ENCODE measurements around the gene C1QA.
"Not testable (repeated sequence)": the region's sequence is repeated elsewhere in the genome, so short reads cannot be mapped to it uniquely, and the experiment has no call there.

The C1QA gene

DNA sequence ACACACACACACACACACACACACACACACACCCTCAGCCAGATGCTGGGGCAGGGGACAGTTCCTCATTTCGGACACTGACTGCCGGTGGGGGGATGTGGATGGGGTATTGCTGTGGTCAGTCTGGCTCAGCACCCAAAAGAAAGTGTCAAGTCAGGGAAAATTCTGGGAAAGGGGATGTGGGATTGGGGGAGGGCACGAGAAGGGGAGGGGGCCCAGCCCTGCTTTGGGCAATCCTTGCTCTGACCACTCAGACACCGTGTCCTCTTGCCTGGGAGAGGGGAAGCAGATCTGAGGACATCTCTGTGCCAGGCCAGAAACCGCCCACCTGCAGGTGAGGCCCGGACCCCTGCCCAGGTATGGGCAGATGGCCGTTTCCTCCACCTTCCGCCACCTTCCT lies 7.0 kb downstream of the C1QA start, which contains the start of gene C1QC:
Gene C1QC, plus strand, starts transcription at position 253 of the 400 bp plus-strand sequence. CDS start 391 bp downstream, outside the sequence.
- no peak for DNase-seq

DNA sequence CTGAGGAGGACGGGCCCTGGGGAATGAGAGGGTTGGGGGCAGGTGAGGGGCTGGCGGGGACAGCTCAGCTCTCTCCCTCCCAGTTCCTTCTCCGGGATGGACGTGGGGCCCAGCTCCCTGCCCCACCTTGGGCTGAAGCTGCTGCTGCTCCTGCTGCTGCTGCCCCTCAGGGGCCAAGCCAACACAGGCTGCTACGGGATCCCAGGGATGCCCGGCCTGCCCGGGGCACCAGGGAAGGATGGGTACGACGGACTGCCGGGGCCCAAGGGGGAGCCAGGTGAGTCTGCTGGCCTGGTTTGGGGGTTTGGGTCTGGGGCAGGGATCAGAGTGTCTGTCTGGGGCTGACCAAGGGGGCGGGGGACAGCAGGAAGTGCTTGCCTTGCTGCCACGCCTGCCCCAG lies 7.5 kb downstream of the C1QA start:
- DNase-seq = no peak

DNA sequence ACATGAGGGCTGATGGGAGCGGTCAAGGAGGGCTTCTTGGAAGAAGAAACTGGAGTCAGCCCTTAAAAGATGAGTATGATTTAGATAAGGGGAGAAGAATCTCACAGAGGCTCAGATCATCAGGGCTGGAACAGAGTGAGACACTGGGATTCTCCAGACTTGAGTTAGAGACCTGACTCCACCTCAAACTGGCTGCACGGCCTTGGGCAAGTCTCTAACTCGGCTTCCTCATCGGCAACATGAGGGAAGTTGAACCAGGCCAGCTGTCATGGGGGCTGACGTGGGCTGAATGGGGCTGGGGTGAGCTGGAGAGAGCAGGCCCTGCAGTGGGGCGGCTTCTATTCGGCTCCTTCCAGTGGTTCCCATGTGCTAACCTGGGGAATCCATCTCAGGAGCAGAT lies 9.5 kb downstream of the C1QA start:
- no peak for DNase-seq

DNA sequence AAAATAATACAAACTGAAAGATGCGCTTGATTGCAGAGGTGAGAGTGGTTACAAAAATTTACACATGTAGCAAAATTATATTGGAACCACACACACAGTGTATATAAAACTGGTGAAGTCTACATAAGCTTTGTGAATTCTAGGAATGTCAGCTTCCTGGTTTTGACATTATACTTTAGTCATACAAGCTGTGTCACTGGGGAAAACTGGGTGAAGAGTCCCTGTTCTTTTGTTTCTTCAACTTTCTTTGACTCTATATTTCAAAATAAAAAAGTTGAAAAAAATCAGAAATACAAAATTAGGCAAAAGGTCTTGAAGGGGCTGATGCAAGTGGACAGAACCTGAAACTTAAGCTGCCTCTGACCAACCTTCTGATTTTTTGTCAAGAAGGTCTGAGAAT lies 10.0 kb downstream of the C1QA start:
- no peak for DNase-seq

GRCh38 chr1:22650089-22650693 lies 13.8 kb downstream of the C1QA start:
- no peak for DNase-seq

GRCh38 chr1:22651941-22652856 lies 15.8 kb downstream of the C1QA start:
- DNase-seq = no peak

GRCh38 chr1:22652881-22653316 lies 16.5 kb downstream of the C1QA start, which contains the start of gene C1QB:
Gene C1QB (plus strand): TSS chr1:22653236. CDS start chr1:22659463, 6,227 bp downstream.
- DNase-seq = no peak

GRCh38 chr1:22654692-22655091 lies 18.3 kb downstream of the C1QA start:
- peak; percentile 62 for DNase-seq

- no peak for DNase-seq
Observed at GRCh38 chr1:22658385-22659163, 22.1 kb downstream of the C1QA start.

DNA sequence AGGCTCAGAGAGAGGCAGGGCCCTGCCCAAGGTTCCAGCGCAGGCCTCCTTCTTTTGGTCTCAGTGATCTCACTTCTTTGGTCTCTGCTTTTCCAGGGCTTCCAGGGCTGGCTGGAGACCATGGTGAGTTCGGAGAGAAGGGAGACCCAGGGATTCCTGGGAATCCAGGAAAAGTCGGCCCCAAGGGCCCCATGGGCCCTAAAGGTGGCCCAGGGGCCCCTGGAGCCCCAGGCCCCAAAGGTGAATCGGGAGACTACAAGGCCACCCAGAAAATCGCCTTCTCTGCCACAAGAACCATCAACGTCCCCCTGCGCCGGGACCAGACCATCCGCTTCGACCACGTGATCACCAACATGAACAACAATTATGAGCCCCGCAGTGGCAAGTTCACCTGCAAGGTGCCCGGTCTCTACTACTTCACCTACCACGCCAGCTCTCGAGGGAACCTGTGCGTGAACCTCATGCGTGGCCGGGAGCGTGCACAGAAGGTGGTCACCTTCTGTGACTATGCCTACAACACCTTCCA lies 24.4 kb downstream of the C1QA start:
- DNase-seq = no peak

DNA sequence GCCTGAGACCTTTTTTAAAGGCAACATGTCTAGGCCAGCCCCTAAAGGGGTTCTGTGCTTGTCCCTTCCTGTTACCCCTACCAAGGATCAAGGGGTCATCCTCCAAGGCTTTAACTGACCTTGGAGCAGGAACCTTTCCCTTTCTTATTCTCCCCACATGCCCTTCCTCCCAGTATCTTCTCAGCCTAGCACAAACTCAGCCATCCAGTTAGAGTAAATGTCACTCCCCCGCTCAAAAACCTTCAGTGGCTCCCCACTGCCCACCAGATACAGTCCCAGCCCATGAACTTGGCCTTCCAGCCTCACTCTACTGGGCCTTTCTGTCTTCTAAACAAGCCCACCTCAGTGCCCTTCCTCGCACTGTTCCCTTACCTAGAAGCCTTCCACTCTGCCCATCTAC lies 25.5 kb downstream of the C1QA start:
- DNase-seq = no peak

DNA sequence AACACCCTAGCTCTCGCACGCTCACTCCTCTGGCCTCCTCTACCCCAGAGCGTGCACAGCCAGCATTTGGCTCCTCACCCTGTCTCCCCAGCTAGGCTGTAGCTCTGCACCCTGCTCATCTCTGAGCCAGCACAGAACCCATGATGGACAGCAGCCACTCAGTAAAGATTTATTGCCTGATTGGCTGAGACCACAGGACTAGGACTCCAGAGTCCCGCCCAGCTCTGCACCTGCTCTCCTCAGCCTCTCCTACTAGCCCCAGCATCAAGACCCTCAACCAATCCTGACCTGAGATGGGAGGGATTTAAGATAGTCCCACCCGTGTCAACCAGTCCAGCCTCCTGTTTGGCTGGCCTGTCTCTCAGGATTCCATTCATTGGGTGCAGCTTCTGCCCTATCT lies 25.9 kb downstream of the C1QA start:
- peak; percentile 62 for DNase-seq

DNA sequence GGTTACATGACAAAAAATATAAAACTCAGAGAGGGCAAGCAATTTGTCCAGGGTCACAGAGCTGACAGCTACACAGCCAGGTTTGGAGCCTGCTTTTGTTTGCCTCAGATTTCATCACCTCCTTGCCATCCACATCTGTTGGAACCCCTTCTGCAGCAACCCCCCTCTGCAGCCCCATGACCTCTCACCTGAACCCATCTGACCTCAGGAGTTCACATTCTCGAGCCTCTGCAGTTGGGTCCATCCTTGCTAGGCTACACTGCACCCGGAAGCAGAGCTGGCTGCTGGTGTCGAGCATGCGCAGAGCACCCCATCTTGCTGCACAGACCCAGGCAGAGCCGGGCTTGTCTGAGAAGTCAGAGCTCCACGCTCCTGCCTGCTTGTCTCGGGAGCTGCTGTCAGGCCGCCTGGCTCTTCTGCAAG lies 26.6 kb downstream of the C1QA start:
- DNase-seq = no peak

- peak; percentile 53 for DNase-seq
Observed at GRCh38 chr1:22665752-22666151, 29.3 kb downstream of the C1QA start.

DNA sequence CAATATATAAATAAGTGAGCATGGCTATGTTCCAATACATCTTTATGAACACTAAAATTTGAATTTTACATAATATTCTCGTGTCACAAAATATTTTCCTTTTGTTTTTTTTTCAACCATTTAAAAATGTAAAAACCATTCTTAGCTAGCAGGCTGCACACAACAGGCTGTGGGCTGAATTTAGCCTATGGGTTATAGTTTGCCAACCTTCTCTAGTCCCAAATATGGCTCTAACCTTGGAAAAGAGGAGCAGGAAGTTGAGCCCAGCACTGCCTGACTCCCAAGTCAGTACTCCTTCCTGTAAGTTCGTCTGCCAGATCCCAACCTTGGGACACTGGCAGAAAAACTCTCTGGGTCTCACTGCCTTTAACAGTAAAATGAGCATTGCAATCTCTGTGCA lies 30.0 kb downstream of the C1QA start:
- DNase-seq = no peak

GRCh38 chr1:22668840-22669239 lies 32.4 kb downstream of the C1QA start:
- DNase-seq = not testable (repeated sequence)

DNA sequence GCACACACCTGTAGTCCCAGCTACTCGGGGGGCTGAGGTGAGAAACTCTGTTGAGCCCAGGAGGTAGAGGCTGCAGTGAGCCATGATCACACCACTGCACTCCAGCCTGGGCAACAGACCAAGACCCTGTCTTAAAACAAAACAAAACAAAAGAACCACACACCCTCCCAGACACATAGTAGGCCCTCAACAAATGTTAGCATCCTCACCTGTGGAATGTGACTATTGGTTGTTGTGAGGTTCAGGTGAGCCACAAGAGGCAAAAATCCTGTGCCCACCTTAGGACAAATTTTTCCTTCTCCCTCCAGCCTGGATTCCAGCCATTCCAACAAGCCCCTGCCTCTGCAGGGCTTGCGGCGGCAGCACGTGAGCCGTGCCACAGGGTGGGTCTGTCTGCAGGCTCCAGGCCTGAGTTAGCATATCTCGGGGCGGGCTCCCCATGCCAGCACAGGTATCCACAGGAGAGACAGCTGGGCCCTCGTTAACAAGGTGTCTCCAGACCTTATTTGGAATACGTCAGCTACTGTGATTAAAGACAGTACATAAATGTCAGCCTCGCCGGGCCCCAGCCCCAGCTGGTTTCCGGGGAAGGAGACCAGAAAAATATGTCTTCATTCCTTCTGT lies 34.0 kb downstream of the C1QA start:
- no peak for DNase-seq

DNA sequence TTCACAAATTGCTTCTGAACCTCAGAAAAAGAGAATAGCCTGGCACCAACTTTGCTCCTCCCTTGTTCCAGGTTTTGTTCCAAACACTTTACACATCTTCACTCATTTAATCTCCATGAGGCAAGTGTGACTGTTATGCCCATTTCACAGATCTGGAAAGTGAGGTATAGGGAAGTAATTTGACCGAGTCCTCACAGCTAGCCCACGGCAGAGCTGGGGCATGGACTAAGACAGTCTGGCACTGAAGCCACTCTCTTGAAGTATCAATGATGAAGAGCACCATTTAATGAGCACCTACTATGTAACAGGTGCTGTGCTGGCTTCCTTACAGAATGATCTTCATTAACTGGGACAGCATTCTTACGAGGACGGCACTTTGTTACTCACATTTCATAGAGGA lies 35.6 kb downstream of the C1QA start:
- no peak for DNase-seq

DNA sequence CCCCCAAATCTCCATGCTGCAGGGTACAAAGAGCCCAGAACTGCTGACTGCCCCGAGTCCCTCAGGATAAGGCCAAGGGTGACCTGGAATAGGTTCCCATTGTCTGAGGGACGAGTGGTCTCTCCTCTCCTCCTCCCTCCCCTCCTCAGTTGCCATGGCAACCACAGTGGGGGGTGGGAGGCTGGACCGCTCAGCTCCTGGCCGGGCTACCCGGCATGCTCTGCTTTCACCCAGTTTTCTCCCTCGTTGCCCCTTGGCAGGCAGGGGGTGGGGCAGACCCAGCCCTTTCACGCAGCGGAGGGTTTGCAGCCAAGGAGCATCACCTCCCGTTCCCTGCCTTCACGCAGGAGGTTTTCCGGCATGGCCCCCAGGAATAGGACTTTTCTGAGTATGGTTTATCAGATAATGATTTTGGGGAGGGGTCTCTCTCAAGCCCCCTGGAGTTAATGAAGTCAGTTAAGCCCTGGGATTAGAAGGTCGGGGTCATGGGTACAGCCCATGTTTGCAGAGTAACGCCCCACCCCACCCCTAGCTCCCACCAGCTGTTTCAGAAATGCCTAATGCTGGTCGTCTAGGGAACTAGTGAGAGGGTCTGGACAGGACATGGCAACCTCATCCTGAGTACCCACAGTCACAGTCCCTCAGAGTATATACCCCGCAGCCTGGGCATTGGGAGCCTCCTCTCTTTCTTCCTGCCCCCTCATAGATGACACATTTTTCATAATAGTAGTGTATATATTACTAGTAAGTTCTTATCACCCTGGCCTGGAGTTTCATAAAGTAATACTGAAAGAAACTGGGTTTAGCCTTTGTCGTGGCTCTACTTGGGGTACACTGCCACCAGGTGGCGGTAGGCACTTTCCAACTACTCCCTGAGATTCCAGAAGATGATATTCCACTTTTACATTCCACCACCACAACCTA lies 37.3 kb downstream of the C1QA start:
- DNase-seq = peak; percentile 57

DNA sequence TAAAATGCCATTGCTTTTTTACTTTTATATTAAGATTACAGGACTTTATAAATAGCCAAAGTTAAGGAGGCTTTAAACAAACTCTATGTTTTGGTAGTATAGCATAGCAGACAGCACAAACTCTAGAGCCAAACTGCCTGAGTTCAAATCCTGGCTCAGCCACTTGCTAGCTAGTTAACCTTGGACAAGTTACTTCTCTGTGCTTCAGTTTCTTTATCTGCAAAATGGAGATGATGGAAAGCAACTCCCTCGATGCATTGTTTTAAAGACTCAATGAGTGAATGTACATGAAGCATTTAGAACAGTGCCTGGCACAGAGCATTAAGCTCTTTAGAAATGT lies 38.0 kb downstream of the C1QA start:
- DNase-seq = no peak

DNA sequence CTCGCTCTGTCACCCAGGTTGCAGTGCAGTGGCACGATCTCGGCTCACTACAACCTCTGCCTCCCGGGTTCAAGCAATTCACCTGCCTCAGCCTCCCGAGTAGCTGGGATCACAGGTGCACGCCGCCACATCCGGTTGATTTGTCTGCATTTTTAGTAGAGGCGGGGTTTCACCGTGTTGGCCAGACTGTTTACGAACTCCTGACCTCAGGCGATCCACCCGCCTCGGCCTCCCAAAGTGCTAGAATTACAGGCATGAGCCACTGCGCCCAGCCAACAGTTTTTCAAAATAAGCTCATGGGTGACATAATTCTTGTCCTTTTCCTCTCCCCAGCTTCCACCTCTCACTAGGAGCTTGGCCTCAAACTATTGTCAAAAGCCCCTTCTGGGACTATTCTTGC lies 39.7 kb downstream of the C1QA start:
- peak; percentile 40 for DNase-seq

Data from RPMI8226 (cell line).